ENCODE measurements around the gene MAGEA4. TPM values are rescaled to one million over a fixed set of nuclear protein-coding genes. Genes with fewer than 3 reads are reported as not detected.

Gene MAGEA4
- total RNA-seq, 1 experiment from 2014 or later: not detected

DNA sequence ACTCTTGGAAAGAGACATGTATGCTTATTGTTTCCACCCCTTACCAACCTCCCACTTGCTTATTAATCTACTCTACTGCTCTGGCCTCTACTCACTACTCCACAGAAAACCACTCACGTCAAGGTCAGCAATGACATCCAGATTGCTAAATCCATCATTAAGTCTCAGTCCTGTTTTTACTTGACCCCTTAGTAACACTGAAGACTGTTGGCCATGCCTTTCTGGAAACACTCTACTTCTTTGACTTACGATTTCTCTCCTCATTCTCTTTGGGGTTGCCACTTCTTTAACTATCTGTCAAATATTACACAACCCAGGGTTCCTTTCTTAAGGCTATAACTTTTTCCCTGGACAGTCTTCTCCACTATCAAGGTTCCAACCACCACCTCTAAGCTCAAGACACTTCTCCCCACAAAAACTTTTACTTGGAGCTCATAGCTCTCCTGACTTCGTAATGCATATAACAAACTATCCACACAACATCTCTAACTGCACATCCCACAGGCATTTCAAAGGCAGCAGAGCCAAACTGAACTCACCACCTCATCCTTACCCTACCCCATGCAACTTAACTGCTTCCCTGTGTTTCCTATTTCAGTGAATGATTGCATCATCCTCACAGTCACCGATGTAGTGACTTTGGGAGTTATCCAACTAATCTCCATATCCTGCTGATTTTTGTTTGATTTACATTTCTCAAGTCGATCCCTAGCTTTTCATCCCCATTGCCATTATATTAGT lies 15.8 kb upstream of the MAGEA4 start:
- Histone ChIP-seq H3K27ac (peak overlapping the region; percentile 47), H2AFZ (peak overlapping the region; percentile 53), H3K4me3 (no peak overlapping the region), H3K36me3 (ENCODE audit: low read depth) (no peaks in the 10 kb centered on the region), H3K27me3 (ENCODE audit: insufficient read depth, low read depth) (no peaks in the 10 kb centered on the region), H3K79me2 (ENCODE audit: low read depth) (no peaks in the 10 kb centered on the region), H3K4me2 (peak overlapping the region; percentile 2; the same call in 1 of the 2 replicates), H3K9me3 (ENCODE audit: insufficient read depth, low read depth) (no peaks in the 10 kb centered on the region), H3F3A (ENCODE audit: insufficient read depth, low read depth) (no peaks in the 10 kb centered on the region), H3K9me2 (ENCODE audit: insufficient read depth) (no peaks in the 10 kb centered on the region), H4K20me1 (ENCODE audit: insufficient read depth) (no peaks in the 10 kb centered on the region), H3K4me1 (replicated peaks; ENCODE audit: insufficient read depth) (peaks cover 12% of the 10 kb centered on the region; the same call in 1 of the 2 replicates)
- BruUV-seq (replicated peaks): no TSS peak
- no peak for DNase-seq
- POLR2A ChIA-PET (ENCODE audit: unreplicated experiment): no interaction called here
- intact Hi-C loops (cut with micrococcal nuclease; ENCODE audit: unreplicated experiment): no loop called here
- CTCF ChIA-PET: no interaction called here
- TF ChIP-seq EZH2 (IDR thresholded peaks at IDR 0.05; ENCODE audit: low read depth) (no peak), CTCF (conservative IDR thresholded peaks at IDR 0.05) (no peak)

GRCh38 chrX:151899622-151900021 lies 13.1 kb upstream of the MAGEA4 start:
- Histone ChIP-seq H3K27me3 (ENCODE audit: insufficient read depth, low read depth) (no peaks in the 10 kb centered on the region), H2AFZ (no peak overlapping the region), H3K4me2 (no peak overlapping the region), H3K36me3 (ENCODE audit: low read depth) (no peaks in the 10 kb centered on the region), H3K27ac (no peak overlapping the region), H3F3A (ENCODE audit: insufficient read depth, low read depth) (peaks cover 8% of the 10 kb centered on the region; the same call in 1 of the 2 replicates), H3K9me3 (ENCODE audit: insufficient read depth, low read depth) (no peaks in the 10 kb centered on the region), H4K20me1 (ENCODE audit: insufficient read depth) (no peaks in the 10 kb centered on the region), H3K9me2 (ENCODE audit: insufficient read depth) (no peaks in the 10 kb centered on the region), H3K79me2 (ENCODE audit: low read depth) (no peaks in the 10 kb centered on the region), H3K4me1 (replicated peaks; ENCODE audit: insufficient read depth) (peaks cover 32% of the 10 kb centered on the region), H3K4me3 (no peak overlapping the region)
- no peak for DNase-seq
- POLR2A ChIA-PET (ENCODE audit: unreplicated experiment): no interaction called here
- TF ChIP-seq EZH2 (IDR thresholded peaks at IDR 0.05; ENCODE audit: low read depth) (no peak), CTCF (conservative IDR thresholded peaks at IDR 0.05) (no peak)
- BruUV-seq (replicated peaks): no TSS peak
- intact Hi-C loops (cut with micrococcal nuclease; ENCODE audit: unreplicated experiment): no loop called here
- CTCF ChIA-PET: no interaction called here

GRCh38 chrX:151901826-151902225 lies 10.9 kb upstream of the MAGEA4 start:
- H3K4me2 ChIP-seq: no peak overlapping the region
- H3K4me1 ChIP-seq (replicated peaks; ENCODE audit: insufficient read depth): peaks cover 30% of the 10 kb centered on the region
- CTCF ChIA-PET: no interaction called here
- no peak overlapping the region for H3K4me3 ChIP-seq
- no peaks in the 10 kb centered on the region for H3K27me3 ChIP-seq (ENCODE audit: insufficient read depth, low read depth)
- no peaks in the 10 kb centered on the region for H3K9me2 ChIP-seq (ENCODE audit: insufficient read depth)
- intact Hi-C loops (cut with micrococcal nuclease; ENCODE audit: unreplicated experiment): no loop called here
- H3K9me3 ChIP-seq (ENCODE audit: insufficient read depth, low read depth): no peaks in the 10 kb centered on the region
- no peaks in the 10 kb centered on the region for H4K20me1 ChIP-seq (ENCODE audit: insufficient read depth)
- POLR2A ChIA-PET (ENCODE audit: unreplicated experiment): no interaction called here
- no TSS peak for BruUV-seq (replicated peaks)
- H3F3A ChIP-seq (ENCODE audit: insufficient read depth, low read depth): peaks cover 8% of the 10 kb centered on the region; the same call in 1 of the 2 replicates
- H3K79me2 ChIP-seq (ENCODE audit: low read depth): no peaks in the 10 kb centered on the region
- no peak overlapping the region for H3K27ac ChIP-seq
- no peak overlapping the region for H2AFZ ChIP-seq
- H3K36me3 ChIP-seq (ENCODE audit: low read depth): no peaks in the 10 kb centered on the region
- no peak for DNase-seq
- TF ChIP-seq CTCF (conservative IDR thresholded peaks at IDR 0.05) (no peak), EZH2 (IDR thresholded peaks at IDR 0.05; ENCODE audit: low read depth) (no peak)
